WTC11 (cell line): ENCODE measurements around the gene ALAS1. TPM values are rescaled to one million over a fixed set of nuclear protein-coding genes. Genes with fewer than 3 reads are reported as not detected.

Source experiments
- ATAC-seq: fragments of 200-7000 bp; cut with Tn5 transposase; 2 replicates; pipeline ENCODE4 v1.10.0; 2021; ENCODE audit warnings: mild to moderate bottlenecking, moderate library complexity
- CTCF ChIA-PET: fragments of 300-600 bp; sonication (Branson Sonifier 250); formaldehyde crosslinking; loops from one replicate; lab custom pipeline; 2021; ENCODE audit warnings: antibody characterized with exemption; lab: Charles Lee
- POLR2A ChIA-PET: fragments of 350-600 bp; sonication (Branson Sonifier 250); formaldehyde crosslinking; loops from one replicate; lab custom pipeline; 2021; ENCODE audit warnings: antibody characterized with exemption; lab: Charles Lee
- DNase-seq: peaks from one replicate; pipeline ENCODE4 v3.0.0; 2021; ENCODE audit warnings: low spot score
- H3K27ac Mint-ChIP-seq: 2 replicates; pipeline ENCODE4 v1.8.0; 2021; ENCODE audit warnings: mixed read lengths
- H3K27me3 Mint-ChIP-seq: 2 replicates; pipeline ENCODE4 v1.8.0; 2021; ENCODE audit warnings: low read depth, mild to moderate bottlenecking, moderate library complexity, mixed read lengths
- H3K36me3 Mint-ChIP-seq: 2 replicates; pipeline ENCODE4 v1.8.0; 2021; ENCODE audit warnings: mixed read lengths
- H3K4me1 Mint-ChIP-seq: 2 replicates; pipeline ENCODE4 v1.8.0; 2022; ENCODE audit warnings: mixed read lengths
- H3K4me3 Mint-ChIP-seq: 2 replicates; pipeline ENCODE4 v1.8.0; 2021; ENCODE audit warnings: mild to moderate bottlenecking, moderate library complexity, mixed read lengths
- H3K9me3 Mint-ChIP-seq: 2 replicates; pipeline ENCODE4 v1.8.0; 2021; ENCODE audit warnings: mixed read lengths
- AFF4 ChIP-seq: sonication (generic); formaldehyde crosslinking; IDR thresholded peaks from 2 replicates; pipeline ENCODE4 v1.8.1; 2023; ENCODE audit warnings: mild to moderate bottlenecking, missing genetic modification reagents, borderline replicate concordance
- AR ChIP-seq: fragments of 250-450 bp; sonication (Bioruptor Pico); IDR thresholded peaks from 2 replicates; pipeline ENCODE4 v1.9.0; 2021; ENCODE audit warnings: mild to moderate bottlenecking
- CBFB ChIP-seq: sonication (generic); formaldehyde crosslinking; IDR thresholded peaks from 2 replicates; pipeline ENCODE4 v1.8.1; 2022; ENCODE audit warnings: mild to moderate bottlenecking, low read depth, missing genetic modification reagents
- CREB1 ChIP-seq: sonication (generic); formaldehyde crosslinking; IDR thresholded peaks from 2 replicates; pipeline ENCODE4 v1.8.0; 2023; ENCODE audit warnings: mild to moderate bottlenecking, missing genetic modification reagents
- MAX ChIP-seq: sonication (generic); formaldehyde crosslinking; IDR thresholded peaks from 2 replicates; pipeline ENCODE4 v1.8.0; 2022; ENCODE audit warnings: mild to moderate bottlenecking, missing genetic modification reagents
- NR3C1 ChIP-seq: sonication (generic); formaldehyde crosslinking; conservative IDR thresholded peaks from 2 replicates; pipeline ENCODE4 v1.8.1; 2023; ENCODE audit warnings: low read depth, mild to moderate bottlenecking, missing genetic modification reagents
- PREB ChIP-seq: sonication (generic); formaldehyde crosslinking; IDR thresholded peaks from 2 replicates; pipeline ENCODE4 v1.8.1; 2022; ENCODE audit warnings: mild to moderate bottlenecking, missing genetic modification reagents, moderate library complexity, borderline replicate concordance
- TEAD1 ChIP-seq: sonication (generic); formaldehyde crosslinking; IDR thresholded peaks from 2 replicates; pipeline ENCODE4 v1.8.0; 2022; ENCODE audit warnings: mild to moderate bottlenecking, missing genetic modification reagents
- ZNF317 ChIP-seq: sonication (generic); formaldehyde crosslinking; IDR thresholded peaks from 2 replicates; pipeline ENCODE4 v1.8.1; 2023; ENCODE audit warnings: low read depth, mild to moderate bottlenecking, moderate library complexity, missing genetic modification reagents, borderline replicate concordance
- ZNF425 ChIP-seq: fragments of 250-450 bp; sonication (Bioruptor Pico); conservative IDR thresholded peaks from 2 replicates; pipeline ENCODE4 v1.9.0; 2021; ENCODE audit warnings: mild to moderate bottlenecking
- ZNF671 ChIP-seq: fragments of 250-450 bp; sonication (Bioruptor Pico); IDR thresholded peaks from 2 replicates; pipeline ENCODE4 v1.8.0; 2021; ENCODE audit warnings: mild to moderate bottlenecking
- total RNA-seq: library from RNA; stranded (reverse); gene quantifications from 3 replicates; pipeline ENCODE4 v1.2.3, GENCODE V29; 2021
- TF ChIP-seq, protein P1 (sequence below): sonication (generic); formaldehyde crosslinking; IDR thresholded peaks from 2 replicates; pipeline ENCODE4 v1.8.0; 2022; ENCODE audit warnings: missing genetic modification reagents
- TF ChIP-seq, protein P2 (sequence below): sonication (generic); formaldehyde crosslinking; IDR thresholded peaks from 2 replicates; pipeline ENCODE4 v1.8.0; 2022; ENCODE audit warnings: mild to moderate bottlenecking, missing genetic modification reagents
- TF ChIP-seq, protein P3 (sequence below): fragments of 250-450 bp; sonication (Bioruptor Pico); IDR thresholded peaks from 2 replicates; pipeline ENCODE4 v1.8.0; 2021; ENCODE audit warnings: mild to moderate bottlenecking

ALAS1 gene
- total RNA-seq, 1 experiment from 2014 or later, result 39.1 TPM

DNA sequence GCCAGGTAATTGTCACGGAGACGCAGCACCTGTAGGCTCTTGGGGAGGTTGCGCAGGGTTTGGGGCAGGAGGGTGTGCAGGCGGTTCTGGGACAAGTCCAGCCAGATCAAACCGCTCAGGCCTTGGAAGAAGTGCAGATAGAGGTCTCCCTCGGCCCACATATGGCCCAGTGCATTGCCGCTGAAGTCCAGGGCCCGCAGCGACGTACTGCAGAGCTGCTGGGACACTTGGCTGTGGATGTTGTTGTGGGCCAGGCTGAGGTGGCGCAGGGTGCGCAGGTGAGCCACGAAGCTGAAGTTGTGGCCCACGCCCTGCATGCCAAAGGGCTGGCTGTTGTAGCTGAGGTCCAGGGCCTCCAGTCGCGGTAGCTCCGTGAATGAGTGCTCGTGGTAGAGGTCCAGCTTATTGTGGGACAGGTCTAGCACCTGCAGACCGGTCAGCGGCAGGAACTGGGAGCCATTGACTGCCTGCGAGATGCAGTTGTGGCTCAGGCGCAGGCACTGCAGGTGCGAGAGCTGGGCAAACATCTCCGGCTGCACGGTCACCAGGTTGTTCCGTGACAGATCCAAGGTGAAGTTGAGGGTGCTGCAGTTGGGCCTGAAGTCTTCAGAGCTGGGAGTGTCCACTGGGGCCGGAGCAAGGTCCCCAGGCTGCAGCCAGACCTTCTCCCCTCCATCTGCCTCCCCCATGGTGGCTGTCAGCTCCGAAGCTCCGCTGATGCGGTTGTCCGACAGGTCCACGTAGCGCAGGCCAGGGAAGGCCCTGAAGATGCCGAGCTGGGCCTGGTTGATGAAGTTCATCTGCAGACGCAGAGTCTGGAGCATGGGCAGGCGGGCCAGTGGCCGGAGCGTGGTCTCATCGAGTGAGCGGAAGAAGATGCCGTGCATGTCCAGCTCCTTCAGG lies 24.6 kb downstream of the ALAS1 start (continued):
- no peak for TF ChIP-seq PREB
- no peak for TF ChIP-seq CREB1
- no peak for TF ChIP-seq AFF4
- no peak for TF ChIP-seq ZNF317 (CRISPR knock-in tag)
- TF ChIP-seq, protein P1, sequence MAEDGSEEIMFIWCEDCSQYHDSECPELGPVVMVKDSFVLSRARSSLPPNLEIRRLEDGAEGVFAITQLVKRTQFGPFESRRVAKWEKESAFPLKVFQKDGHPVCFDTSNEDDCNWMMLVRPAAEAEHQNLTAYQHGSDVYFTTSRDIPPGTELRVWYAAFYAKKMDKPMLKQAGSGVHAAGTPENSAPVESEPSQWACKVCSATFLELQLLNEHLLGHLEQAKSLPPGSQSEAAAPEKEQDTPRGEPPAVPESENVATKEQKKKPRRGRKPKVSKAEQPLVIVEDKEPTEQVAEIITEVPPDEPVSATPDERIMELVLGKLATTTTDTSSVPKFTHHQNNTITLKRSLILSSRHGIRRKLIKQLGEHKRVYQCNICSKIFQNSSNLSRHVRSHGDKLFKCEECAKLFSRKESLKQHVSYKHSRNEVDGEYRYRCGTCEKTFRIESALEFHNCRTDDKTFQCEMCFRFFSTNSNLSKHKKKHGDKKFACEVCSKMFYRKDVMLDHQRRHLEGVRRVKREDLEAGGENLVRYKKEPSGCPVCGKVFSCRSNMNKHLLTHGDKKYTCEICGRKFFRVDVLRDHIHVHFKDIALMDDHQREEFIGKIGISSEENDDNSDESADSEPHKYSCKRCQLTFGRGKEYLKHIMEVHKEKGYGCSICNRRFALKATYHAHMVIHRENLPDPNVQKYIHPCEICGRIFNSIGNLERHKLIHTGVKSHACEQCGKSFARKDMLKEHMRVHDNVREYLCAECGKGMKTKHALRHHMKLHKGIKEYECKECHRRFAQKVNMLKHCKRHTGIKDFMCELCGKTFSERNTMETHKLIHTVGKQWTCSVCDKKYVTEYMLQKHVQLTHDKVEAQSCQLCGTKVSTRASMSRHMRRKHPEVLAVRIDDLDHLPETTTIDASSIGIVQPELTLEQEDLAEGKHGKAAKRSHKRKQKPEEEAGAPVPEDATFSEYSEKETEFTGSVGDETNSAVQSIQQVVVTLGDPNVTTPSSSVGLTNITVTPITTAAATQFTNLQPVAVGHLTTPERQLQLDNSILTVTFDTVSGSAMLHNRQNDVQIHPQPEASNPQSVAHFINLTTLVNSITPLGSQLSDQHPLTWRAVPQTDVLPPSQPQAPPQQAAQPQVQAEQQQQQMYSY (CRISPR knock-in tag), result no peak
- no peak for TF ChIP-seq TEAD1 (CRISPR knock-in tag)
- no peak for TF ChIP-seq NR3C1 (CRISPR knock-in tag)

- Mint-ChIP-seq H3K36me3 (no peaks in the 10 kb centered on the region), H3K9me3 (no peaks in the 10 kb centered on the region), H3K4me1 (peaks cover 9% of the 10 kb centered on the region), H3K4me3 (no peak overlapping the region), H3K27me3 (no peaks in the 10 kb centered on the region), H3K27ac (no peak overlapping the region; the same call in 1 of the 2 replicates)
- ATAC-seq (no peak), DNase-seq (no peak)
- POLR2A ChIA-PET, result no interaction called here
- CTCF ChIA-PET, result interaction anchor here (0.5 to 11.5 kb wide), 5 partner anchors 11 to 161 kb away, joined by 3 to 222 read pairs (median 73); partner anchors contain the start of gene TWF2
- TF ChIP-seq, protein P2, sequence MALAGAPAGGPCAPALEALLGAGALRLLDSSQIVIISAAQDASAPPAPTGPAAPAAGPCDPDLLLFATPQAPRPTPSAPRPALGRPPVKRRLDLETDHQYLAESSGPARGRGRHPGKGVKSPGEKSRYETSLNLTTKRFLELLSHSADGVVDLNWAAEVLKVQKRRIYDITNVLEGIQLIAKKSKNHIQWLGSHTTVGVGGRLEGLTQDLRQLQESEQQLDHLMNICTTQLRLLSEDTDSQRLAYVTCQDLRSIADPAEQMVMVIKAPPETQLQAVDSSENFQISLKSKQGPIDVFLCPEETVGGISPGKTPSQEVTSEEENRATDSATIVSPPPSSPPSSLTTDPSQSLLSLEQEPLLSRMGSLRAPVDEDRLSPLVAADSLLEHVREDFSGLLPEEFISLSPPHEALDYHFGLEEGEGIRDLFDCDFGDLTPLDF, result no peak
- TF ChIP-seq, protein P3, sequence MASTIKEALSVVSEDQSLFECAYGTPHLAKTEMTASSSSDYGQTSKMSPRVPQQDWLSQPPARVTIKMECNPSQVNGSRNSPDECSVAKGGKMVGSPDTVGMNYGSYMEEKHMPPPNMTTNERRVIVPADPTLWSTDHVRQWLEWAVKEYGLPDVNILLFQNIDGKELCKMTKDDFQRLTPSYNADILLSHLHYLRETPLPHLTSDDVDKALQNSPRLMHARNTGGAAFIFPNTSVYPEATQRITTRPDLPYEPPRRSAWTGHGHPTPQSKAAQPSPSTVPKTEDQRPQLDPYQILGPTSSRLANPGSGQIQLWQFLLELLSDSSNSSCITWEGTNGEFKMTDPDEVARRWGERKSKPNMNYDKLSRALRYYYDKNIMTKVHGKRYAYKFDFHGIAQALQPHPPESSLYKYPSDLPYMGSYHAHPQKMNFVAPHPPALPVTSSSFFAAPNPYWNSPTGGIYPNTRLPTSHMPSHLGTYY, result no peak
- no peak for TF ChIP-seq CBFB (CRISPR knock-in tag)
- TF ChIP-seq MAX (CRISPR knock-in tag), result no peak
- TF ChIP-seq ZNF425 (CRISPR knock-in tag), result no peak
- TF ChIP-seq AR (CRISPR knock-in tag), result no peak
- no peak for TF ChIP-seq ZNF671 (CRISPR knock-in tag)
Measured at GRCh38 chr3:52223449-52224408, 25.8 kb downstream of the ALAS1 start.
